Right atrium auricular region (tissue), 2 donors: ENCODE data around the gene PAFAH1B1. TPM values are rescaled to one million over a fixed set of nuclear protein-coding genes. Genes with fewer than 3 reads are reported as not detected.

Experiments
- DNase-seq: peaks from one replicate; pipeline ENCODE4 v3.0.0-alpha.2; 2019; ENCODE audit warnings: low spot score
- H3K27ac ChIP-seq, 2 donors: fragments of 200-600 bp; sonication (generic); 1 replicate in 1 of 2; 2 replicates in 1 of 2; pipeline ENCODE4 v1.5.1; 2016 to 2019
- H3K27me3 ChIP-seq, 2 donors: fragments of 200-600 bp; sonication (generic); one replicate each; pipeline versions ENCODE4 v1.5.1 to v1.6.0; 2017 to 2019
- H3K36me3 ChIP-seq: fragments of 200-600 bp; sonication (generic); one replicate; pipeline ENCODE4 v1.5.1; 2016
- H3K4me1 ChIP-seq, 2 donors: fragments of 200-600 bp; sonication (generic); one replicate each; pipeline versions ENCODE4 v1.5.1 to v1.6.0; 2017 to 2019
- H3K4me3 ChIP-seq, 2 donors: fragments of 200-600 bp; sonication (generic); 1 replicate in 1 of 2; 2 replicates in 1 of 2; pipeline ENCODE4 v1.5.1; 2017 to 2019; ENCODE audit warnings: mild to moderate bottlenecking in 1 of 2, moderate library complexity in 1 of 2
- H3K9me3 ChIP-seq, 2 donors: fragments of 200-600 bp; sonication (generic); one replicate each; pipeline ENCODE4 v1.5.1; 2019
- CTCF ChIP-seq, 2 donors: fragments of 200-600 bp; sonication (generic); IDR thresholded peaks; one replicate each; pipeline ENCODE4 v1.5.1; 2019; ENCODE audit warnings: antibody characterized with exemption in 2 of 2
- total RNA-seq, 2 donors: library from RNA; depleted of rRNA; stranded (reverse); fragments of >200 nt; gene quantifications; one replicate each; pipeline ENCODE4 v1.1.0, GENCODE V29; 2016

The PAFAH1B1 gene
- total RNA-seq, 2 donors from 2014 or later, result 55.4 to 71.6 TPM

DNA sequence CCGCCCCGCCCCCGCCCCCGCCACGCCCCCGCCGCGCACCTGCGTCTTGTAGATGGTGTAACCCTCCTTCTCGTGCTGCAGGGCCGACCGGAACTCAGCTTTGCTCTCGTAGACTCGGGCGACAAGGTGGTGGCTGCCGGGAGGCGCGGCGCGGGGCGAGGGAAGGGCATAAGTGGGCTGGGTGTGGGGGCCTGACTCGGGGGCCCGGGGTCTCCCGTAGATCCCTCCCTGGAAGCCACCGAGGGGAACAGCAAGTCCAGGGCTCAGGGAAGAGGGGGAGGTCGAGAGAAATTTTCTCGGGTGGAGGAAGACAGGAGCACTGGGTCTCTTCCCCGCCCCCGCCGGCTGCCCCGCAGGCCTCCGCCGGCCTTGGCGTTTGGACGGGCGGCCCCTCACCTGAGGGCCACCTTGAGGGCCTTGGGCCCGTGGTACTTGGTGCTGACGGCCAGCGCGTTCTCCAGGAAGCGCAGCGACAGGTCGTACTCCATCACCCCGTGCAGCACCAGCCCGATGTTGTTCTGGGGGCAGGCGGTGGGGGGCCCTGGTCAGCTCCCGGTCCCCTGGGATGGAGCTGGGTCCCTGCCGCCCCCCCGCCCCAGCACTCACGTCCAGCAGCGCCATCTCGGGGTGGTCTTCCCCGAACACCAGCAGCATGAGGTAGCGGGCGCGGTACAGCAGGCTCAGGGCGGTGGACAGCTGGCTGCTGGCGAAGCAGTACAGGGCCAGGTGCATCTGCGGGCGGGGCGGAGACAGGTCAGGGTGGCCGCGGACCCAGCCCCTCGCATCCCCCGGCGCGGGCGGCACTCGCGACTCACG is 98.7 kb downstream of the PAFAH1B1 start:
- Histone ChIP-seq H3K27me3 (no peaks in the 10 kb centered on the region), H3K4me3 (no peak overlapping the region), H3K9me3 (no peaks in the 10 kb centered on the region), H3K4me1 (peaks cover 0 to 31% of the 10 kb centered on the region in 2 donors), H3K36me3 (peaks cover 70% of the 10 kb centered on the region), H3K27ac (no peak overlapping the region)
- DNase-seq, result no peak
- no peak for TF ChIP-seq CTCF (IDR thresholded peaks at IDR 0.05)

GRCh38 chr17:2692781-2693135 is 99.3 kb downstream of the PAFAH1B1 start:
- H3K9me3 ChIP-seq, result no peaks in the 10 kb centered on the region
- H3K27ac ChIP-seq, result no peak overlapping the region
- peaks cover 0 to 26% of the 10 kb centered on the region in 2 donors for H3K4me1 ChIP-seq
- no peak for DNase-seq
- peaks cover 76% of the 10 kb centered on the region for H3K36me3 ChIP-seq
- H3K27me3 ChIP-seq, result no peaks in the 10 kb centered on the region
- H3K4me3 ChIP-seq, result no peak overlapping the region
- TF ChIP-seq CTCF (IDR thresholded peaks at IDR 0.05), result no peak

DNA sequence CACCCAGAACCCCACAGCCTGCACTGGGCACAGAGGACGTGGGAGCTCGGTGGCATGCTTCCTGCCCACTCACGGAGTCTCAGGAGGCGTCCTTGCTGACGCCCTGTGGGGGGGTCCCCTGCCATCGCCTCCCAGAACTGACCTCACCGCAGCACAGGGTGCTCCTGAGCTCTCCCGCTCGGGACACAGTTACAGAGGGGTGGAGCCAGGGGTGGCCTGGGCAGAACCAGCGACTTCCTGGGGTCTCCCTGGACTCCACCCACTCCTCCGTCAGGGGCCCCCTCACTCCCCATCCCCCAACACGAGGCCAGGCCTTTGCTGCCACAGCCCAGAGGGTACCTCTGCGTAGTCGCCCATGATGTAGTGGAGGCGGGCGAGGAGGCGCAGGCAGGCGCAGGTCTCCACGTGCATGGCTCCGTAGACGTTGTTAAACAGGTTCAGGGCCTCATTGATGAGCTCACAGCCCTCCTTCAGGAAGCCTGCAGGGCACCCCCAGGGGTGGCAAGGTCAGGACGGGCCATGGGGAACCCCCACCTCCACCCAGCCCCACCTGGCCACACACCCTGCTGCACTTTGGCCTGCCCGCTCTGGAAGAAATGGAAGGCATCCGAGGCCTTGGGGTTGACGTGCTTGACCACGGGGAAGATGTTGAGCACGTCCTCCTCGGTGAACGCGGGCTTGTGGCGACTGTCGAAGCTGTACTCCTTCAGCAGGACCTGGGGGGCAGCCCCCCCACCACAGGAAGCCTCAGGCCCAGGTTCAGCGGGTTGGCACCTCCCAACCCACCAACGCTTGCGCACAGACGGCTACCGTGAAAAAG is 100.3 kb downstream of the PAFAH1B1 start:
- H3K36me3 ChIP-seq, result peaks cover 86% of the 10 kb centered on the region

GRCh38 chr17:2694381-2695242 is 101.2 kb downstream of the PAFAH1B1 start:
- no peaks in the 10 kb centered on the region for H3K27me3 ChIP-seq
- no peak overlapping the region for H3K27ac ChIP-seq
- peaks cover 91% of the 10 kb centered on the region for H3K36me3 ChIP-seq
- H3K4me1 ChIP-seq, result peaks cover 0 to 9% of the 10 kb centered on the region in 2 donors
- no peak for DNase-seq
- no peak for TF ChIP-seq CTCF (IDR thresholded peaks at IDR 0.05)
- H3K4me3 ChIP-seq, result no peak overlapping the region
- no peaks in the 10 kb centered on the region for H3K9me3 ChIP-seq

More for the DNA sequence above, 100.3 kb downstream of the PAFAH1B1 start:
- no peak for DNase-seq
- no peaks in the 10 kb centered on the region for H3K9me3 ChIP-seq
- TF ChIP-seq CTCF (IDR thresholded peaks at IDR 0.05), result no peak
- no peak overlapping the region for H3K27ac ChIP-seq
- H3K4me1 ChIP-seq, result peaks cover 0 to 17% of the 10 kb centered on the region in 2 donors
- no peaks in the 10 kb centered on the region for H3K27me3 ChIP-seq
- no peak overlapping the region for H3K4me3 ChIP-seq

GRCh38 chr17:2695243-2695960 is 101.9 kb downstream of the PAFAH1B1 start:
- Histone ChIP-seq H3K4me3 (no peak overlapping the region), H3K36me3 (peaks cover 95% of the 10 kb centered on the region), H3K9me3 (no peaks in the 10 kb centered on the region), H3K27ac (no peak overlapping the region), H3K27me3 (no peaks in the 10 kb centered on the region), H3K4me1 (peaks cover 0 to 1% of the 10 kb centered on the region in 2 donors)
- no peak for DNase-seq
- no peak for TF ChIP-seq CTCF (IDR thresholded peaks at IDR 0.05)
